HG03442 (cell line): Measurements from ENCODE around the gene ITPK1.

ENCODE experiments used
- ATAC-seq: cut with Tn5 transposase; IDR thresholded peaks from one replicate; pipeline ENCODE4 v1.9.1; 2021; ENCODE audit warnings: mild to moderate bottlenecking, moderate library complexity; ENCODE audit not compliant: unreplicated experiment

The ITPK1 gene

DNA sequence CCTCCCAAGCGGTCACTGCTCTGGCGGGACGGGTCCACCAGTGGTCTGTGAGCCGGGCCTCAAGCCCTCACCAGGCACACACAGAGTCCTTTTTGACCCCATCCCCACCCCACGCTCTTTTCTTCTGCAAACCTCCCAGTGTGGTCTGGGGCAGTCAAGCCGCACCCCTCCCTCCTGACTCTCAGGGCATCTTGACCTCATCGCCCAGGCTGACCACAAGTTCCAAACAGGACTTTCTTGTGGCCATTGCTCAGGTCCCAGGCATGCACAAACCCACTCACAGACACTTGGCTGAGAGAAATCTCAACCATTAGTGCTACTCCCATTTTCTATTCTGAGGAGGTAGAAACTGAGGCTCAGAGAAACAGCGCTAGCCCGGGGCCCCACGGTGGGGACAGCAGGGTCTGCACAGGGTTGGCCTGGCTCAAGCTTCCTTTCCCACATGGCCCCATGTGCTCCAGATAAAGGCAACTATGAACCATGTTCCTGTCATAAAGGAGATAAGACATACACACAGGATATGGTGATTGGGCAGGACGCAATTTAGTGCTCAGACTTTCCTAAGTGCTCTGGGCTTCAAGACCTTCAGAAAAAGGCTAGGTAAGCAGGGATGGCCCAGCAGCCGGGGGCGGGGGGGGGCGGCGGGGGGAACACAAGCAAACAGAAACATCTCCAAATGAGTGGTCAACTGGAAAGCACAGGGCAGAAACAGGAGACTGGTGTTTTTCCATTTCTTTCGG lies 69.6 kb downstream of the ITPK1 start:
- no peak for ATAC-seq

- ATAC-seq = no peak
These were observed 70.5 kb downstream of the ITPK1 start for GRCh38 chr14:93045211-93045674.

- ATAC-seq = no peak
These were observed 71.2 kb downstream of the ITPK1 start for GRCh38 chr14:93044556-93044955.

GRCh38 chr14:93044121-93044520 lies 71.6 kb downstream of the ITPK1 start:
- ATAC-seq = no peak

- ATAC-seq = no peak
These were observed 72.5 kb downstream of the ITPK1 start for GRCh38 chr14:93042968-93043940.

- ATAC-seq = no peak
These were observed 73.9 kb downstream of the ITPK1 start for GRCh38 chr14:93041830-93042229.

DNA sequence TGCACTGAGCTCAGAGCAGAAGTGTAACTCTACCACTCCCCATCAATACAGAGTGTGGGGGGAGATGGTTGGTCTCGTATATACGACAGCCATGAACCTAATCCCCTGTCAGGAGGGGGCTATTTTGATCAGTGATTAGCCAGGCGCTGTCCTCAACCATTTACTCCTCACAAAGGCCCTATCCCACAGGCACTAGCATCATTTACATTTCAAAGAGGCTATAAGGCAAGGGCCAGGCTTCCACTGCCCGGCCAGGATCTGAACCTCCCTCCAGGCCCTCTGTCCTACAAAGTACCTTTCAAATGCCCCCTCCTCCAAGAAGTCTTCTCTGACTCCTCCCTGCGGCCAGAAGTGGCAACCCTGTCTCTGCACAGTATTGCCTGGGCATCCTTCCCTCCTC lies 74.7 kb downstream of the ITPK1 start:
- no peak for ATAC-seq

GRCh38 chr14:93040443-93040842 lies 75.3 kb downstream of the ITPK1 start:
- ATAC-seq = no peak

DNA sequence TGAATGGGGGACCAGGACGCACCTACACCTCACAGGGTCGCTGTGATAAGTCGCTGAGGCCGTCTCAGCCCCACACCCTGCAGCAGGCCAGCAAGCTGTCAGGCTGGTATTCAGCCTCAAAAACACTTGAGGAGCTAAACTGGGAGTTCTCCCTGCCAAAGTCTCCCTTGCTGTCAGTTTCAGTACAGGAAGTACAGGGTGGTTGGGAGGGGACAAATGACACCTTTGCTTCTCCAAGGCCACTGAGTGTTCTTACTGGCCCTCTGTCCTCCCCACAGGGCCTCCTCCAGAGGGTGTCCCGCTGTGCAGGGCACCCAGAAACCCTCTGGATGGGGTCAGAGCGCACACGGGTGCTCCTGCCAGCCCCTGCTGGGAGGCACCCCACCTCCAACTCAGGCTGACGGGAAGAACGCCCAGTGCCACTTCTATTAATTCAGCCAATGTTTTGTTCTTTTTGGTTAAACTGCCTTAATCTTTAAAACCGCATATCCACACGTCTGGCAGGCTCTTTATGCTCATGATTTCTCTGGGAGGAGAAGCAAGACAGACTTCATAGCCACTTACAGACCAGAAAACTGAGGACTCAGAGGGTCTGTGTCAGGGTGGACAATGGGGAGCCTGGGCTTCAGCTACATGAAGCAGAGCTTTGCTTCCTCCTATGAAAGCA lies 75.9 kb downstream of the ITPK1 start:
- ATAC-seq = no peak

GRCh38 chr14:93037351-93037750 lies 78.4 kb downstream of the ITPK1 start:
- ATAC-seq = no peak

DNA sequence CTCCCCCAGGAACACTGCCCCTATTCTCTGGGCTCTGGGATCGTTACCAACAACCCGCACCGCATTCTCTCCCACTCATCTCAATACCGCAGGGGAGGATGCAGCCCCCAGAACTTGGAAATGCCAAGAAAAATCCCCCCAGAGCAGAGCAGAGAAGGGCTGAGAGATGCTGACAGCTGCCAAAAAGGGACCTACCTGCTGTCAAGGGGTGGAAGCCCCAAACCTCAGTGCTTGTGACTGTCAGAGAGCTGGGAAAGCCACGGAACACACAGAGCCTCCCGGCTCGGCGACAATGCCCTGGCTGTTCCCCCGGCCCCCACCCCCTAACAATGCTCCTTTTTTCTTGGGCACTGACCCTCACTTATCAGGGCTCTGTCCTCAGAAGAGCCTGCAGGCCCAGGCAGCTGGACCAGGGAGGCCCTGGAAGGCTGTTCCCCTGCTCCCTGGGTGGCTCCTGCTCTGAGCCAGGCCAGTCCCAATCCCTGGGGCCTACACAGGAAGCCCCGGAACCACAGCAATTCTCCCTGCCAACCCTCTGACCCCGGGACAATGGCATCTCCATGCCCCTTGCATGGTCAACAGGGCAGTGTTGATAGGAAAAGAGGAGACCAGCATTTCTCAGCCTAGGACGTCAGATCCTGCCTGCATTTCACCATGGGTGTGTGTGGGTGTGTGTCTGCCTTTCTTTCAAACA lies 78.9 kb downstream of the ITPK1 start:
- no peak for ATAC-seq

GRCh38 chr14:93035917-93036651 lies 79.6 kb downstream of the ITPK1 start:
- no peak for ATAC-seq

DNA sequence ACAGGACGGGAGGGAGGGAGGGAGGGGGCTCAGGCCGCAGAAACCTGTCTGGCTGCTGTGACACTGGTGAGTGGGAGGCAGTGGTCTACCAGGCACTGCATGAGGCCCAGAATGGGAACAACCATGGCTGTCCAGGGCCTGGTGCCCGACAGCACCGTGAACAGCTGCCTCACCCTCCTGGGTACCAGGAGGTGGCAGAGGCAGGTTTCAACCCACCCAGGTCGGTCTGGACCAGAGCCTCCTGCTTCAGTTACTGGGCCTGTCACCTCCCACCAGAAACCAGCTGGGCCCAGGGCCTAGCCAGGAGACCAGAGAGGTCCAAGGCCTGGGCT lies 80.2 kb downstream of the ITPK1 start:
- no peak for ATAC-seq

DNA sequence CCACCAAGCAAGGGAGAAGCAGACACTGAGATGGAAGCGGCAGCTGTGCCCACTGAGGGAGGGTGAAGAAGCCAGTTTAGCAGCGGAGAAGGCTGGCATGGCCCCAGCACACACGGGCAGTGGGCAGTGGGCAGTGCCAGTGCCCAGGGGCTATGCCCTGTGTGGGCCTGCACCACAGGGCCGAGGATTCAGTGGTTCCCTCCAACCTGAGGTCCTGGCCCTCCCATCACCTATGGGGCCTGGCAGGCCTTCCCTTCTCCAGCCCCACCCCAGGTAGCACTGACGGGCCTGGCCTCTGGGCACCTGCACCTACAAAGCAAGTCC lies 81.1 kb downstream of the ITPK1 start:
- no peak for ATAC-seq

- ATAC-seq = peak; percentile 47
These were observed 81.6 kb downstream of the ITPK1 start for GRCh38 chr14:93033983-93034670.

DNA sequence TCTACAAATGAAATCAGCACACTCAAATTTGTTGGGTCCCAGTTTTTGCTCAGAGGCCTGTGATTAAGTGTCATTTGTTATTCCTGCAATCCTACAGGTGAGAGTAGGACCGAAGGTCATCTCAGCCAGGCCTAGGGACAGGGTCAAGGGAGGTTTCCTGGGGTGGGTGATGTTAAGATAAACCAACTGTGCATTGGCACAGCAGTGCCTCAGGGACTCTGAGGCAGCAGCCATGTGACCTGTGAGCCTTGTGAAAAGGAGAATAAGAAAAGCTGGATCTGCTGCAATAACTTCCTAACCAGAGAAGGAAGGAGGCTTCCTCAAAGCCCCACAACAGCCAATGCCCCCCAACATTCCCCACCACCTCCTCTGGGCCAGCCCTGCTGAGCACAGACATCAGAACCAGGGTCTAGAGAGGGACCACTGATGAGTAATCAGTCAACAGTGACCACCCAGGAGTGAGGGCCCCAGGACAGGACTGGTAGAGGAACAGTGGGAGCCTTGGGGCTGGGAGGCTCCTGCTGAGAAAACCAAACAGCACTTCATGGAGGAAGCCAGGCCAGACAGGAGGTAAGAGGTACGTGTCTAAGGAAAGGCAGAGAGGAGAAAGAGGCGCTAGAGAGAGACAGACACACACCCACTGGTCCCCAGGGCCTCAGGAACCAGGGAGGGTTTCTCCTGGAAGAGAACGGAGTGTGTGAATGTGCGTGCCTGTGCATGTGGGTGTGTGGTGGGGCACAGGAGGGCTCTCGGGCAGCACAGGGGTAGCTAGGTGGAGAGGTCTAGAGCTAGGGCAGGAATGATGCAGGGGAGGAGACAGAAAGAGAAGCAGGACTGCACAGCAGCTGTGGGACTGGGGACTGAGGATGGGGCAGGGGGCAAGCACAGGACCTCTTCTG lies 82.4 kb downstream of the ITPK1 start:
- ATAC-seq = no peak

- no peak for ATAC-seq
These were observed 83.2 kb downstream of the ITPK1 start for GRCh38 chr14:93032421-93032936.

DNA sequence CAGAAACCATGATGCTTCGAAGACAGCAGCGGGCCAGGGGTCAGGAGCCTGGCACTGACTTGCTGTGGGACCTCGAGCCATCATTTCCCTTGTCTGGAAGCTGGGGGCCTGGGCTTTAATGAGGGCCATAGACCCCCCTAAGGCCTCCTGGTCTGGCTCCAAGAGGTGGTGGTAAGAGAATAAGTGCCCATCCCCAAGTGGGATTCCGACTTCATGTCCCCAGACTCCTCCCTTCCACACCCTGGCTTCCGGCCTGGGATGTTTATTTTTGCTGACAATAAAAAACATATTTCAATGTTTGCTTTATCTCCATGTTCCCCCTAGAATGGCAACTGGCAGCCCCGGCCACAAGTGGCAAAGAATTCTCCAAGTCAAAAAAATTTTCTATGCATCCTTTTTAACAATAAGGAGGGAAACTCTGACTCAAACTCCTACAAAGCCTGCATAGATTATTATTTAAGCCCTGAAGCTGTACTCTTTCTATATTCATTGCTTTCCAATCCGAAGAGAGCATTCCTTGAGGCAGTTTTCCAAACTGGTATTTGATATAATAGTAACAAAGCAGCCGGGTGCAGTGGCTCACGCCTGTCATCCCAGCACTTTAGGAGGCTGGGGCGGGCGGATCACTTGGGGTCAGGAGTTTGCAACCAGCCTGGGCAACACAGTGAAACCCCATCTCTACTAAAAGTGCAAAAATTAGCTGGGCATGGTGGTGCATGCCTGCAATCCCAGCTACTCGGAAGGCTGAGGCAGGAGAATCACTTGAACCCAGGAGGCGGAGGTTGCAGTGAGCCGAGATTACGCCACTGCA lies 84.0 kb downstream of the ITPK1 start:
- no peak for ATAC-seq
